ENCODE measurements around the gene L3MBTL4.

Gene L3MBTL4

DNA sequence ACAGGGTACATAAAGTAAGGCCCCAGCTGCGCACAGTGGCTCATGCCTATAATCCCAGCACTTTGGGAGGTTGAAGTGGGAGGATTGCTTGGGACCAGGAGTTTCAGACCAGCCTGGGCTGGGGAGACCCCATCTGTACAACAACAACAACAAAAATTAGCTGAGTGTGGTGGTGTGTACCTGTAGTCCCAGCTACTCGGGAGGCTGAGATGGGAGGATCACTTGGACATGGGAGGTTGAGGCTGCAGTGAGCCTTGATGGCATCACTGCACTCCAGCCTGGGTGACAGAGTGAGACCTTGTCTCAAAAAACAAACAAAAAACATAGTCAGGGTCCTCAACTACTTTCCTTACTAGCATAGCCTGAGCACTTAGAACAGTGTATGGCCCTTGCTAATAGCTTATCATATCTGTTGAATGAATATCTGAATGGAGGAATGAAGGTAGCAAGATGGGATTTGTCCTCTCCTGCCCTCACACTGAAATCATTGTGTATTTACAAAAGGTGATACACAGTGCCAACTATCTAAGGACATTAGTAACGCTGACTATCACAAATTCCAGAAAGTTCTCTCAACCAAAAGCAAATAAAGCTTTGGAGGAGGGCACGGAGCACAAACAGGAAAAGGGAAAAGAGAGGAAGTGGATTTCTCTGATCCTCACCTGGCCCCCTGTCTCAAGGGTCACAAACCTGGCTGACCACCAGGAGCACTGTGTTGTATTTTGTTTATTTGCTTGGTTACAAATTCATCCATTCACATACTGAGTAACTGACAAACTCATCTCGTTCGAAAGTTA lies 38.1 kb downstream of the L3MBTL4 start (continued):
- TF ChIP-seq, protein P1, sequence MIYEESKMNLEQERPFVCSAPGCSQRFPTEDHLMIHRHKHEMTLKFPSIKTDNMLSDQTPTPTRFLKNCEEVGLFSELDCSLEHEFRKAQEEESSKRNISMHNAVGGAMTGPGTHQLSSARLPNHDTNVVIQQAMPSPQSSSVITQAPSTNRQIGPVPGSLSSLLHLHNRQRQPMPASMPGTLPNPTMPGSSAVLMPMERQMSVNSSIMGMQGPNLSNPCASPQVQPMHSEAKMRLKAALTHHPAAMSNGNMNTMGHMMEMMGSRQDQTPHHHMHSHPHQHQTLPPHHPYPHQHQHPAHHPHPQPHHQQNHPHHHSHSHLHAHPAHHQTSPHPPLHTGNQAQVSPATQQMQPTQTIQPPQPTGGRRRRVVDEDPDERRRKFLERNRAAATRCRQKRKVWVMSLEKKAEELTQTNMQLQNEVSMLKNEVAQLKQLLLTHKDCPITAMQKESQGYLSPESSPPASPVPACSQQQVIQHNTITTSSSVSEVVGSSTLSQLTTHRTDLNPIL (CRISPR knock-in tag; IDR thresholded peaks at IDR 0.05; ENCODE audit: low read depth): no peak
- TF ChIP-seq ZFP3 (CRISPR knock-in tag; IDR thresholded peaks at IDR 0.05) (no peak), ESRRG (CRISPR knock-in tag; IDR thresholded peaks at IDR 0.05) (no peak), PPARA (CRISPR knock-in tag; IDR thresholded peaks at IDR 0.05; ENCODE audit: borderline replicate concordance) (no peak), CSDC2 (CRISPR knock-in tag; IDR thresholded peaks at IDR 0.05) (no peak), ZNF70 (CRISPR knock-in tag; IDR thresholded peaks at IDR 0.05) (no peak), ISL1 (CRISPR knock-in tag; IDR thresholded peaks at IDR 0.05) (no peak)
- TF ChIP-seq, protein P2, sequence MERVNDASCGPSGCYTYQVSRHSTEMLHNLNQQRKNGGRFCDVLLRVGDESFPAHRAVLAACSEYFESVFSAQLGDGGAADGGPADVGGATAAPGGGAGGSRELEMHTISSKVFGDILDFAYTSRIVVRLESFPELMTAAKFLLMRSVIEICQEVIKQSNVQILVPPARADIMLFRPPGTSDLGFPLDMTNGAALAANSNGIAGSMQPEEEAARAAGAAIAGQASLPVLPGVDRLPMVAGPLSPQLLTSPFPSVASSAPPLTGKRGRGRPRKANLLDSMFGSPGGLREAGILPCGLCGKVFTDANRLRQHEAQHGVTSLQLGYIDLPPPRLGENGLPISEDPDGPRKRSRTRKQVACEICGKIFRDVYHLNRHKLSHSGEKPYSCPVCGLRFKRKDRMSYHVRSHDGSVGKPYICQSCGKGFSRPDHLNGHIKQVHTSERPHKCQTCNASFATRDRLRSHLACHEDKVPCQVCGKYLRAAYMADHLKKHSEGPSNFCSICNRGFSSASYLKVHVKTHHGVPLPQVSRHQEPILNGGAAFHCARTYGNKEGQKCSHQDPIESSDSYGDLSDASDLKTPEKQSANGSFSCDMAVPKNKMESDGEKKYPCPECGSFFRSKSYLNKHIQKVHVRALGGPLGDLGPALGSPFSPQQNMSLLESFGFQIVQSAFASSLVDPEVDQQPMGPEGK (CRISPR knock-in tag; IDR thresholded peaks at IDR 0.05; ENCODE audit: borderline replicate concordance): no peak

DNA sequence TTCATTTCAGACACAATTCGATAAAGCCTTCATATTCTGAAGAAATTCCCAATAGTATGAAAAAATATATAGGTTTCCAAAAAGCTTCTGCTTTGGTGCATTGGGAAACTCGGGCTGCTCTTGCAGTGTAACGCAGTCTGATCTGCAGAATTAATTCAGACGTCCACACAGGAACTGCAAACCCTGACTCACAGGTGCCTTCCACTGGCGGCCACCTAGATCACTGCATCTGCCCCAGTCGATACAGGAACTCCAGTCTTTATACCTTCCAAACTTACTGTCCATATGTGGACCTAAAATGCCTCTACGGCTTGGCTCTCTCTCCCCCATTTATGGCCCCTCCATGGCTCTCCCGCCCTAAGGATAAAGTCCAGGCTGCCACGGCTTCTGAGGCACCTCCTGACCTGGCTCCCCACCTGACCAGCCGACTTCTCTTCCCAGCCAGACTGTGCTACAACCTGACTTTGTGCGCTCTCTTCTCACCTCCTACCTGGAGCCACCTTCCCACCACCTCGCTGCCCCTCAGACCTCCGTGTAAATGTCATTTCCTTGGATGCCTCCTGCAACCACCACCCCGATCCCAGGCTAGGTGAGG lies 39.7 kb downstream of the L3MBTL4 start:
- ATAC-seq: no peak
- TF ChIP-seq, protein P2 (CRISPR knock-in tag; IDR thresholded peaks at IDR 0.05; ENCODE audit: borderline replicate concordance): no peak
- no peak for TF ChIP-seq ZFP30 (CRISPR knock-in tag; IDR thresholded peaks at IDR 0.05)
- no peak for TF ChIP-seq TCF4 (CRISPR knock-in tag; IDR thresholded peaks at IDR 0.05; ENCODE audit: borderline replicate concordance)
- no peak for TF ChIP-seq PPARA (CRISPR knock-in tag; IDR thresholded peaks at IDR 0.05; ENCODE audit: borderline replicate concordance)
- no peak for TF ChIP-seq ISL1 (CRISPR knock-in tag; IDR thresholded peaks at IDR 0.05)
- TF ChIP-seq ZFP3 (CRISPR knock-in tag; IDR thresholded peaks at IDR 0.05): no peak

DNA sequence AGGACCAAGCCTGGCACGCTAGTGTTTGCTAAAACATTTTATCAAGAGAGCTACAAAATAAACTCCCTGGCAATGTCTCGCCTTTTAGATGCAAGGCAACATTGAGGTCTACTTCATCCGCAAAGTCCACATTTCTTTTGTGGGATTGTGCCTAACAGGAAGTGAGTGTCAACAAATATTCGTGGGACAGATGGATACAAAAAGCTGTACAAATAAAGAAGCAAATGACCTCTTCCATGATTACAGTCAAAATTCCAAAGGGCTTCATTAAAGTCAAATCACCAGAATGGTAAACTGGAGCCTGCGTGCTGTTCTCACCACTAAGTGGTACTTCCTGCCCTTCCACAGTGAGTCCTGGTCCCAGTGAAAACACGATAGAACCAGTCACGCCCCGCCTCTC lies 40.4 kb downstream of the L3MBTL4 start:
- no peak for ATAC-seq
- TF ChIP-seq ARNTL (CRISPR knock-in tag; IDR thresholded peaks at IDR 0.05; ENCODE audit: borderline replicate concordance, low read depth) (no peak), ZNF70 (CRISPR knock-in tag; IDR thresholded peaks at IDR 0.05) (no peak), ZNF565 (CRISPR knock-in tag; conservative IDR thresholded peaks at IDR 0.05; ENCODE audit: low read depth) (no peak), CSDC2 (CRISPR knock-in tag; IDR thresholded peaks at IDR 0.05) (no peak), ZFP30 (CRISPR knock-in tag; IDR thresholded peaks at IDR 0.05) (no peak), OSR1 (CRISPR knock-in tag; IDR thresholded peaks at IDR 0.05) (no peak), BACH2 (CRISPR knock-in tag; IDR thresholded peaks at IDR 0.05; ENCODE audit: borderline replicate concordance) (no peak), RARB (CRISPR knock-in tag; IDR thresholded peaks at IDR 0.05) (no peak), POU6F1 (CRISPR knock-in tag; IDR thresholded peaks at IDR 0.05; ENCODE audit: borderline replicate concordance, low read depth) (no peak)
- TF ChIP-seq, protein P2 (CRISPR knock-in tag; IDR thresholded peaks at IDR 0.05; ENCODE audit: borderline replicate concordance): no peak

DNA sequence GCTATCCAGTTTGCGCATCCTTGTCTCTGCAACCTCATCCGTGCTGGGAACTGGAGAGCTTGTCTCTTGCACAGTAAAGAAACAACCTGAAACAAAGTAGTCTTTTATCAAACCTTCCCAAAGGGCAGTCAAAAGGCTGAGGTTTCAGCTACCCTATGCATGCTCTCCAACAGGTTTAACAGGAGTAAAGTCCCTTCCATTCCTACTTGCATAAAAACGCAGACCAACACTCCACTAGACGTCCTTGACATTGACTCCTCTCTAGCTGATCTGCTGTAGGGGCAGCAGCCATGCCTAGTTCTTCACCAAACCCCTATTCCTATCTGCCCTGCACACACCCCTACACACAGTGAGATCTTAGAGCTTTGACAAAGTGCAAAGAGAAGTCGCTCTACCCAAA lies 41.5 kb downstream of the L3MBTL4 start:
- no peak for ATAC-seq
- TF ChIP-seq TOX (CRISPR knock-in tag; IDR thresholded peaks at IDR 0.05; ENCODE audit: borderline replicate concordance): no peak
- TF ChIP-seq ESRRG (CRISPR knock-in tag; IDR thresholded peaks at IDR 0.05): no peak
- TF ChIP-seq, protein P3, sequence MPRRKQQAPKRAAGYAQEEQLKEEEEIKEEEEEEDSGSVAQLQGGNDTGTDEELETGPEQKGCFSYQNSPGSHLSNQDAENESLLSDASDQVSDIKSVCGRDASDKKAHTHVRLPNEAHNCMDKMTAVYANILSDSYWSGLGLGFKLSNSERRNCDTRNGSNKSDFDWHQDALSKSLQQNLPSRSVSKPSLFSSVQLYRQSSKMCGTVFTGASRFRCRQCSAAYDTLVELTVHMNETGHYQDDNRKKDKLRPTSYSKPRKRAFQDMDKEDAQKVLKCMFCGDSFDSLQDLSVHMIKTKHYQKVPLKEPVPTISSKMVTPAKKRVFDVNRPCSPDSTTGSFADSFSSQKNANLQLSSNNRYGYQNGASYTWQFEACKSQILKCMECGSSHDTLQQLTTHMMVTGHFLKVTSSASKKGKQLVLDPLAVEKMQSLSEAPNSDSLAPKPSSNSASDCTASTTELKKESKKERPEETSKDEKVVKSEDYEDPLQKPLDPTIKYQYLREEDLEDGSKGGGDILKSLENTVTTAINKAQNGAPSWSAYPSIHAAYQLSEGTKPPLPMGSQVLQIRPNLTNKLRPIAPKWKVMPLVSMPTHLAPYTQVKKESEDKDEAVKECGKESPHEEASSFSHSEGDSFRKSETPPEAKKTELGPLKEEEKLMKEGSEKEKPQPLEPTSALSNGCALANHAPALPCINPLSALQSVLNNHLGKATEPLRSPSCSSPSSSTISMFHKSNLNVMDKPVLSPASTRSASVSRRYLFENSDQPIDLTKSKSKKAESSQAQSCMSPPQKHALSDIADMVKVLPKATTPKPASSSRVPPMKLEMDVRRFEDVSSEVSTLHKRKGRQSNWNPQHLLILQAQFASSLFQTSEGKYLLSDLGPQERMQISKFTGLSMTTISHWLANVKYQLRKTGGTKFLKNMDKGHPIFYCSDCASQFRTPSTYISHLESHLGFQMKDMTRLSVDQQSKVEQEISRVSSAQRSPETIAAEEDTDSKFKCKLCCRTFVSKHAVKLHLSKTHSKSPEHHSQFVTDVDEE (CRISPR knock-in tag; IDR thresholded peaks at IDR 0.05): no peak
- TF ChIP-seq, protein P4, sequence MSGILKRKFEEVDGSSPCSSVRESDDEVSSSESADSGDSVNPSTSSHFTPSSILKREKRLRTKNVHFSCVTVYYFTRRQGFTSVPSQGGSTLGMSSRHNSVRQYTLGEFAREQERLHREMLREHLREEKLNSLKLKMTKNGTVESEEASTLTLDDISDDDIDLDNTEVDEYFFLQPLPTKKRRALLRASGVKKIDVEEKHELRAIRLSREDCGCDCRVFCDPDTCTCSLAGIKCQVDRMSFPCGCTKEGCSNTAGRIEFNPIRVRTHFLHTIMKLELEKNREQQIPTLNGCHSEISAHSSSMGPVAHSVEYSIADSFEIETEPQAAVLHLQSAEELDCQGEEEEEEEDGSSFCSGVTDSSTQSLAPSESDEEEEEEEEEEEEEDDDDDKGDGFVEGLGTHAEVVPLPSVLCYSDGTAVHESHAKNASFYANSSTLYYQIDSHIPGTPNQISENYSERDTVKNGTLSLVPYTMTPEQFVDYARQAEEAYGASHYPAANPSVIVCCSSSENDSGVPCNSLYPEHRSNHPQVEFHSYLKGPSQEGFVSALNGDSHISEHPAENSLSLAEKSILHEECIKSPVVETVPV (CRISPR knock-in tag; IDR thresholded peaks at IDR 0.05): no peak
- TF ChIP-seq SNAI2 (CRISPR knock-in tag; IDR thresholded peaks at IDR 0.05): no peak
- TF ChIP-seq PPARA (CRISPR knock-in tag; IDR thresholded peaks at IDR 0.05; ENCODE audit: borderline replicate concordance): no peak
- no peak for TF ChIP-seq ZC3H10 (CRISPR knock-in tag; IDR thresholded peaks at IDR 0.05)
